PC-3 (cell line): Measurements from ENCODE around the gene GALNT18.

Experiments used
- CTCF ChIP-seq: fragments of 300-600 bp; sonication (generic); conservative IDR thresholded peaks from 2 replicates; pipeline ENCODE4 v1.5.1; 2017; ENCODE audit warnings: antibody characterized with exemption, low read depth, mild to moderate bottlenecking, low read length
- EZH2 ChIP-seq: fragments of 300-600 bp; sonication (generic); IDR thresholded peaks from one replicate; pipeline ENCODE4 v1.6.1; 2017; ENCODE audit warnings: antibody characterized with exemption, mild to moderate bottlenecking, low read length; ENCODE audit not compliant: unreplicated experiment
- EZH2phosphoT487 ChIP-seq: fragments of 300-600 bp; sonication (generic); IDR thresholded peaks from 2 replicates; pipeline ENCODE4 v1.6.1; 2018; ENCODE audit warnings: mild to moderate bottlenecking, antibody characterized with exemption, low read length, borderline replicate concordance

- no peak for TF ChIP-seq CTCF
- no peak for TF ChIP-seq EZH2
- TF ChIP-seq EZH2phosphoT487, result no peak
Measured at GRCh38 chr11:11237070-11237832, 384.6 kb downstream of the GALNT18 start.
